Sigmoid colon (tissue), 4 donors: Measurements from ENCODE around the gene HFM1.

Experiments used
- CTCF ChIP-seq, 4 experiments: fragments of 450-650 bp in 3 of 4; fragments of 200-600 bp in 1 of 4; IDR thresholded peaks; one replicate each; pipeline ENCODE4 v1.5.1; 2016 to 2019; ENCODE audit warnings: antibody characterized with exemption in 4 of 4, mild to moderate bottlenecking in 3 of 4, moderate library complexity in 2 of 4
- EP300 ChIP-seq, 4 donors: sonication (generic); formaldehyde crosslinking; IDR thresholded peaks; one replicate each; pipeline ENCODE4 v1.6.1; 2017; ENCODE audit warnings: antibody characterized with exemption in 4 of 4
- POLR2A ChIP-seq, 2 donors: fragments of 450-650 bp; IDR thresholded peaks; one replicate each; pipeline ENCODE4 v1.6.1; 2016; ENCODE audit warnings: antibody characterized with exemption in 2 of 2, mild to moderate bottlenecking in 2 of 2, moderate library complexity in 2 of 2
- POLR2AphosphoS5 ChIP-seq, 4 donors: sonication (generic); formaldehyde crosslinking; IDR thresholded peaks; one replicate each; pipeline ENCODE4 v1.6.1; 2017; ENCODE audit warnings: antibody characterized with exemption in 4 of 4

DNA sequence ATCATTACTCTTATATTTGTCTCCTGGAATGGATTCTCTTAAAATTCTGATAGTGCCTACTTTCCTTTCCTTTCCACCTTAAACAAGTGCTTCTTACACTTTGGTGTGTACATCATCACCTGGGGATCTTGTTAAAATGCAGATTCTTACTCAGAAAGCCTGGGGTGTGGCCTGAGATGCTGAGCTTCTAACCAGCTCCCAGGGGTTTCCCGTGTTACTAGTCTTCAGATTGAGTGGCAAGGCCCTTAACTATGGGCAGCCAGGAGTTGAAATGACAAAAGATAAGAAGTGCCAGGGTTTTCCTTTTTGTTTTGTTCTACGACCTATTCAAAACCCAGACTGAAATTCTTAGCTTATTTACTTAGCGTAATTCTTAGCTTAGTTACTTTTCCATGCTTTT lies 159.2 kb downstream of the HFM1 start:
- TF ChIP-seq CTCF (IDR thresholded peaks at IDR 0.05) = no peak
- TF ChIP-seq POLR2AphosphoS5 (IDR thresholded peaks at IDR 0.05) = no peak
- TF ChIP-seq POLR2A (IDR thresholded peaks at IDR 0.05) = no peak
- no peak for TF ChIP-seq EP300 (IDR thresholded peaks at IDR 0.05)
